Thoracic aorta (tissue), 2 donors: ENCODE measurements around the gene SYTL1. TPM values are rescaled to one million over a fixed set of nuclear protein-coding genes. Genes with fewer than 3 reads are reported as not detected.

Source experiments
- ATAC-seq: fragments of 150-250 bp; one replicate; pipeline ENCODE4 v1.8.0; 2017; ENCODE audit warnings: low read depth; ENCODE audit not compliant: insufficient number of reproducible peaks, low FRiP score
- DNase-seq: peaks from one replicate; pipeline ENCODE4 v3.0.0-alpha.2; 2020; ENCODE audit warnings: low spot score
- H3K27ac ChIP-seq, 2 donors: fragments of 200-600 bp; sonication (generic); 1 replicate in 1 of 2; 2 replicates in 1 of 2; pipeline ENCODE4 v1.5.1; 2016; ENCODE audit warnings: mild to moderate bottlenecking in 2 of 2, moderate library complexity in 2 of 2
- H3K27me3 ChIP-seq: fragments of 200-600 bp; sonication (generic); replicated peaks from 2 replicates; pipeline ENCODE4 v1.6.0; 2016; ENCODE audit warnings: mild to moderate bottlenecking; ENCODE audit not compliant: insufficient read depth
- H3K36me3 ChIP-seq: fragments of 200-600 bp; sonication (generic); one replicate; pipeline ENCODE4 v1.5.1; 2016
- H3K4me1 ChIP-seq, 2 donors: fragments of 200-600 bp; sonication (generic); 1 replicate in 1 of 2; 2 replicates in 1 of 2; pipeline versions ENCODE4 v1.5.1 to v1.6.0; 2016; ENCODE audit warnings: low read depth in 2 of 2, mild to moderate bottlenecking in 1 of 2; ENCODE audit not compliant: control insufficient read depth in 1 of 2
- H3K4me3 ChIP-seq: fragments of 200-600 bp; sonication (generic); 2 replicates; pipeline ENCODE4 v1.5.1; 2016; ENCODE audit warnings: mild to moderate bottlenecking
- H3K9me3 ChIP-seq: fragments of 200-600 bp; sonication (generic); 2 replicates; pipeline ENCODE4 v1.5.1; 2016
- CTCF ChIP-seq: fragments of 200-600 bp; sonication (generic); IDR thresholded peaks from one replicate; pipeline ENCODE4 v1.5.1; 2019; ENCODE audit warnings: antibody characterized with exemption
- total RNA-seq, 2 donors: library from RNA; depleted of rRNA; stranded (reverse); fragments of >200 nt; gene quantifications; one replicate each; pipeline versions ENCODE4 v1.1.0 to v1.2.3, GENCODE V29; 2016

Gene SYTL1
- total RNA-seq, 2 donors from 2014 or later = 4.1 to 5.5 TPM

DNA sequence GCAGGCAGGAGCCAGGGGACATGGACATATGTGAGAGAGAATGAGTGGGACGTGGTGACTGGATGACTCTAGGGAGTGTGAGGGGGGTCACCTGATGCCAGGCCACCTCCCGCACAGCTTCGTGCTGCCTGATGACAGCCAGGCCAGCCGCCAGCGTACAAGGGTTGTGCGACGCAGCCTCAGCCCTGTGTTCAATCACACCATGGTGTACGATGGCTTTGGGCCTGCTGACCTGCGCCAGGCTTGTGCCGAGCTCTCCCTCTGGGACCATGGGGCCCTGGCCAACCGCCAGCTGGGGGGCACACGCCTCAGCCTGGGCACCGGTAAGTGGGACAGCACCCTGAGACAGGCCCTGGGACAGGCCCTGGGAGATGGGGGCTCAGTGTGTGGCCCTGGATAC is 11.3 kb downstream of the SYTL1 start:
- DNase-seq (no peak), ATAC-seq (no peak)
- Histone ChIP-seq H3K4me1 (peaks cover 9 to 32% of the 10 kb centered on the region in 2 donors), H3K27ac (no peak overlapping the region), H3K27me3 (no peaks in the 10 kb centered on the region), H3K9me3 (no peaks in the 10 kb centered on the region), H3K36me3 (peaks cover 36% of the 10 kb centered on the region), H3K4me3 (no peak overlapping the region)
- TF ChIP-seq CTCF = no peak

DNA sequence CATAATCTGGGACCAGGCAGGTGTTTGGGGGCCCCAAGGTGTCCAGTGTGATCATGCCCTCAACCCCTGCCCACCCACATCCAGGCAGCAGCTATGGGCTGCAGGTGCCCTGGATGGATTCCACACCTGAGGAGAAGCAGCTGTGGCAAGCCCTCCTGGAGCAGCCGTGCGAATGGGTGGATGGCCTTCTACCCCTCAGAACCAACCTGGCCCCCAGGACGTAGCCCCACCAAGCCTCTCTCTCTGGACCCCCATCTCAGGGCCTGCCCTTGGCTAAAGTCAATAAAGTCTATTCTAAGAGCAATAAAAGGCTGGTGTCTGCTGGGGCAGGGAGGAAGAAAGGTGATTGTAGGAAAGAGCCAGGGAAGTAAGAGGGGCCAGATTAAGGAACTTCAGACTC is 11.8 kb downstream of the SYTL1 start:
- ATAC-seq (no peak), DNase-seq (no peak)
- no peaks in the 10 kb centered on the region for H3K27me3 ChIP-seq
- peaks cover 9 to 34% of the 10 kb centered on the region in 2 donors for H3K4me1 ChIP-seq
- H3K9me3 ChIP-seq = no peaks in the 10 kb centered on the region
- no peak overlapping the region for H3K27ac ChIP-seq
- H3K4me3 ChIP-seq = no peak overlapping the region
- TF ChIP-seq CTCF = no peak
- H3K36me3 ChIP-seq = peaks cover 41% of the 10 kb centered on the region

GRCh38 chr1:27355683-27356082 is 13.9 kb downstream of the SYTL1 start:
- Histone ChIP-seq H3K4me3 (no peak overlapping the region), H3K4me1 (peaks cover 0 to 16% of the 10 kb centered on the region in 2 donors), H3K27ac (no peak overlapping the region), H3K27me3 (no peaks in the 10 kb centered on the region), H3K36me3 (peaks cover 56% of the 10 kb centered on the region), H3K9me3 (no peaks in the 10 kb centered on the region)
- TF ChIP-seq CTCF = no peak
- DNase-seq (no peak), ATAC-seq (no peak)

GRCh38 chr1:27356277-27356618 is 14.4 kb downstream of the SYTL1 start:
- Histone ChIP-seq H3K9me3 (no peaks in the 10 kb centered on the region), H3K27ac (no peak overlapping the region), H3K36me3 (peaks cover 62% of the 10 kb centered on the region), H3K4me3 (no peak overlapping the region), H3K27me3 (no peaks in the 10 kb centered on the region), H3K4me1 (peaks cover 0 to 10% of the 10 kb centered on the region in 2 donors)
- DNase-seq (no peak), ATAC-seq (no peak)
- TF ChIP-seq CTCF = no peak

- no peak overlapping the region for H3K27ac ChIP-seq
- peaks cover 67% of the 10 kb centered on the region for H3K36me3 ChIP-seq
Observed at GRCh38 chr1:27356619-27357280, 14.9 kb downstream of the SYTL1 start.

More at GRCh38 chr1:27356619-27357280, 14.9 kb downstream of the SYTL1 start:
- H3K27me3 ChIP-seq = no peaks in the 10 kb centered on the region
- peaks cover 0 to 8% of the 10 kb centered on the region in 2 donors for H3K4me1 ChIP-seq
- no peaks in the 10 kb centered on the region for H3K9me3 ChIP-seq
- DNase-seq = no peak
- no peak for ATAC-seq
- TF ChIP-seq CTCF = no peak
- H3K4me3 ChIP-seq = no peak overlapping the region
